Right kidney (tissue), 1 donor: Measurements from ENCODE around the gene TEAD1.

ENCODE experiments used
- DNase-seq: peaks from one replicate; pipeline ENCODE4 v3.0.0-alpha.2; 2016

The TEAD1 gene

GRCh38 chr11:12835286-12835685 lies 161.1 kb downstream of the TEAD1 start:
- DNase-seq: no peak

GRCh38 chr11:12838463-12839123 lies 164.4 kb downstream of the TEAD1 start:
- DNase-seq: no peak

GRCh38 chr11:12840871-12841660 lies 166.8 kb downstream of the TEAD1 start:
- no peak for DNase-seq

GRCh38 chr11:12841946-12842630 lies 167.9 kb downstream of the TEAD1 start:
- DNase-seq: peak; percentile 57

- peak; percentile 28 for DNase-seq
These were observed 168.9 kb downstream of the TEAD1 start for GRCh38 chr11:12842933-12843636.

- peak; percentile 35 for DNase-seq
These were observed 170.9 kb downstream of the TEAD1 start for GRCh38 chr11:12845163-12845562.

- DNase-seq: peak; percentile 64
These were observed 171.6 kb downstream of the TEAD1 start for GRCh38 chr11:12845739-12846358.

- no peak for DNase-seq
These were observed 172.8 kb downstream of the TEAD1 start for GRCh38 chr11:12846786-12847615.

GRCh38 chr11:12848413-12848812 lies 174.2 kb downstream of the TEAD1 start:
- no peak for DNase-seq

GRCh38 chr11:12853325-12853651 lies 179.1 kb downstream of the TEAD1 start:
- no peak for DNase-seq

- DNase-seq: no peak
These were observed 179.6 kb downstream of the TEAD1 start for GRCh38 chr11:12853652-12854296.

- DNase-seq: no peak
These were observed 180.1 kb downstream of the TEAD1 start for GRCh38 chr11:12854297-12854661.

- peak; percentile 33 for DNase-seq
These were observed 180.6 kb downstream of the TEAD1 start for GRCh38 chr11:12854829-12855228.

- DNase-seq: no peak
These were observed 182.1 kb downstream of the TEAD1 start for GRCh38 chr11:12856338-12856737.

GRCh38 chr11:12857572-12857971 lies 183.4 kb downstream of the TEAD1 start:
- DNase-seq: no peak

- DNase-seq: no peak
These were observed 185.8 kb downstream of the TEAD1 start for GRCh38 chr11:12859872-12860657.

GRCh38 chr11:12860827-12861226 lies 186.6 kb downstream of the TEAD1 start:
- DNase-seq: no peak

GRCh38 chr11:12862696-12863469 lies 188.7 kb downstream of the TEAD1 start:
- DNase-seq: no peak

- DNase-seq: no peak
These were observed 189.4 kb downstream of the TEAD1 start for GRCh38 chr11:12863605-12864121.
